SU-DHL-6 (cell line): ENCODE data around the gene ZFYVE19.

Experiments
- H2AFZ ChIP-seq: fragments of 200-600 bp; sonication (generic); 2 replicates; pipeline ENCODE4 v1.6.1; 2014; ENCODE audit warnings: low read depth, mild to moderate bottlenecking, moderate library complexity, mixed read lengths, antibody characterized with exemption, low read length; ENCODE audit not compliant: severe bottlenecking
- H3F3A ChIP-seq: fragments of 200-600 bp; shearing (Covaris generic); 2 replicates; pipeline ENCODE4 v1.6.0; 2016; ENCODE audit warnings: antibody characterized with exemption, mild to moderate bottlenecking; ENCODE audit not compliant: insufficient read depth
- H3K27ac ChIP-seq: fragments of 200-600 bp; sonication (generic); 2 replicates; pipeline ENCODE4 v1.5.1; 2016; ENCODE audit warnings: low read depth, mild to moderate bottlenecking, low read length, moderate library complexity, mixed read lengths
- H3K27me3 ChIP-seq: fragments of 200-600 bp; sonication (generic), shearing (Covaris generic); 2 replicates; pipeline ENCODE4 v1.6.0; 2014; ENCODE audit warnings: mild to moderate bottlenecking, low read length
- H3K36me3 ChIP-seq: fragments of 200-600 bp; sonication (generic); 2 replicates; pipeline ENCODE4 v1.6.1; 2014; ENCODE audit warnings: mild to moderate bottlenecking, low read length, mixed read lengths
- H3K4me2 ChIP-seq: fragments of 300-600, 200-600 bp; shearing (Covaris generic), sonication (generic); 2 replicates; pipeline ENCODE4 v1.6.0; 2014; ENCODE audit warnings: low read length, low read depth, mild to moderate bottlenecking; ENCODE audit not compliant: poor library complexity, severe bottlenecking
- H3K4me3 ChIP-seq: fragments of 200-600 bp; sonication (generic); 2 replicates; pipeline ENCODE4 v1.5.1; 2014; ENCODE audit warnings: antibody characterized with exemption, low read length, mild to moderate bottlenecking, mixed read lengths; ENCODE audit not compliant: insufficient read depth, poor library complexity, severe bottlenecking
- H3K79me2 ChIP-seq: fragments of 200-600 bp; sonication (generic); 2 replicates; pipeline ENCODE4 v1.6.1; 2014; ENCODE audit warnings: mild to moderate bottlenecking, low read length, moderate library complexity; ENCODE audit not compliant: insufficient read depth
- H3K9ac ChIP-seq: fragments of 200-600 bp; sonication (generic); 2 replicates; pipeline ENCODE4 v1.7.0; 2014; ENCODE audit warnings: mild to moderate bottlenecking, low read length
- H3K9me2 ChIP-seq: fragments of 200-600 bp; sonication (generic); replicated peaks from 2 replicates; pipeline ENCODE4 v1.6.1; 2014; ENCODE audit warnings: low read length; ENCODE audit not compliant: insufficient read depth
- H3K9me3 ChIP-seq: fragments of 200-600 bp; sonication (generic); 2 replicates; pipeline ENCODE4 v1.6.1; 2014; ENCODE audit warnings: low read length, mixed read lengths; ENCODE audit not compliant: insufficient read depth
- H4K20me1 ChIP-seq: fragments of 200-600 bp; sonication (generic); 2 replicates; pipeline ENCODE4 v1.6.1; 2014; ENCODE audit warnings: low read depth, mild to moderate bottlenecking, antibody characterized with exemption, low read length, moderate library complexity, mixed read lengths
- EZH2phosphoT487 ChIP-seq: fragments of 200-600 bp; sonication (generic), shearing (Covaris generic); conservative IDR thresholded peaks from 2 replicates; pipeline ENCODE4 v1.6.1; 2018; ENCODE audit warnings: mild to moderate bottlenecking, antibody characterized with exemption, low read length, moderate library complexity, mixed read lengths
- TF ChIP-seq, protein P1 (sequence below): fragments of 200-600 bp; sonication (generic); IDR thresholded peaks from one replicate; pipeline ENCODE4 v1.5.1; 2017; ENCODE audit warnings: antibody characterized with exemption, mild to moderate bottlenecking, low read length, moderate library complexity; ENCODE audit not compliant: insufficient read depth, poor library complexity, severe bottlenecking

Gene ZFYVE19

GRCh38 chr15:40830884-40831283 lies 24.0 kb downstream of the ZFYVE19 start:
- H3K4me2 ChIP-seq: no peak overlapping the region
- H2AFZ ChIP-seq: no peak overlapping the region

GRCh38 chr15:40831861-40832260 lies 25.0 kb downstream of the ZFYVE19 start:
- no peaks in the 10 kb centered on the region for H3K27me3 ChIP-seq
- H3K36me3 ChIP-seq: no peaks in the 10 kb centered on the region

More at GRCh38 chr15:40830884-40831283, 24.0 kb downstream of the ZFYVE19 start:
- Histone ChIP-seq H3F3A (no peaks in the 10 kb centered on the region), H4K20me1 (no peaks in the 10 kb centered on the region), H3K9me3 (no peaks in the 10 kb centered on the region), H3K9ac (no peak overlapping the region), H3K4me3 (no peak overlapping the region), H3K9me2 (no peaks in the 10 kb centered on the region), H3K27me3 (no peaks in the 10 kb centered on the region), H3K79me2 (no peaks in the 10 kb centered on the region), H3K36me3 (no peaks in the 10 kb centered on the region), H3K27ac (no peak overlapping the region)
- TF ChIP-seq, protein P1, sequence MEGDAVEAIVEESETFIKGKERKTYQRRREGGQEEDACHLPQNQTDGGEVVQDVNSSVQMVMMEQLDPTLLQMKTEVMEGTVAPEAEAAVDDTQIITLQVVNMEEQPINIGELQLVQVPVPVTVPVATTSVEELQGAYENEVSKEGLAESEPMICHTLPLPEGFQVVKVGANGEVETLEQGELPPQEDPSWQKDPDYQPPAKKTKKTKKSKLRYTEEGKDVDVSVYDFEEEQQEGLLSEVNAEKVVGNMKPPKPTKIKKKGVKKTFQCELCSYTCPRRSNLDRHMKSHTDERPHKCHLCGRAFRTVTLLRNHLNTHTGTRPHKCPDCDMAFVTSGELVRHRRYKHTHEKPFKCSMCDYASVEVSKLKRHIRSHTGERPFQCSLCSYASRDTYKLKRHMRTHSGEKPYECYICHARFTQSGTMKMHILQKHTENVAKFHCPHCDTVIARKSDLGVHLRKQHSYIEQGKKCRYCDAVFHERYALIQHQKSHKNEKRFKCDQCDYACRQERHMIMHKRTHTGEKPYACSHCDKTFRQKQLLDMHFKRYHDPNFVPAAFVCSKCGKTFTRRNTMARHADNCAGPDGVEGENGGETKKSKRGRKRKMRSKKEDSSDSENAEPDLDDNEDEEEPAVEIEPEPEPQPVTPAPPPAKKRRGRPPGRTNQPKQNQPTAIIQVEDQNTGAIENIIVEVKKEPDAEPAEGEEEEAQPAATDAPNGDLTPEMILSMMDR: no peak
- no peak for TF ChIP-seq EZH2phosphoT487

DNA sequence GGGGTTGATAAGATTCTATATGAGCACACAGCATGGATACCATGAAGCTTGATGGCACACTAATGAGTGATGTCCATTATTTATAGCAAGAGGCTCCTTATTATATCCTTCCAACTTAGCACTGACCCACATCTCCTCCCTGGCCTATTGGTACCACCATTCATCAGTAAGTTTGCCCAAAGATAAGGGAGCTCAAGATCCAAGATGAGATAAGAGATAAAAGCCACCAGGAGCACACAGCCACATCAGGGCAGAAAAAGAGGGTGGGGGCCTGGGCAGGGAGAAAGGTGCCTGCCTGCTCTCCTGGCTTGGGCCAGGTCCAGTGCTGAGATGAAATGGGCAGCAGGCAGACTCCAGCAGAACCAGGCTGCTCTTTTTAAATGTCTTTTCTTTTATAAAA lies 26.0 kb downstream of the ZFYVE19 start:
- H3F3A ChIP-seq: no peaks in the 10 kb centered on the region
- no peaks in the 10 kb centered on the region for H4K20me1 ChIP-seq
- H3K9me2 ChIP-seq: no peaks in the 10 kb centered on the region
- no peaks in the 10 kb centered on the region for H3K36me3 ChIP-seq
- no peak overlapping the region for H3K4me3 ChIP-seq
- H3K27me3 ChIP-seq: no peaks in the 10 kb centered on the region
- no peak overlapping the region for H3K9ac ChIP-seq
- H2AFZ ChIP-seq: no peak overlapping the region
- H3K79me2 ChIP-seq: no peaks in the 10 kb centered on the region
- H3K4me2 ChIP-seq: no peak overlapping the region
- no peaks in the 10 kb centered on the region for H3K9me3 ChIP-seq
- H3K27ac ChIP-seq: no peak overlapping the region
- TF ChIP-seq, protein P1: no peak
- TF ChIP-seq EZH2phosphoT487: no peak

More at GRCh38 chr15:40831861-40832260, 25.0 kb downstream of the ZFYVE19 start:
- Histone ChIP-seq H3K79me2 (no peaks in the 10 kb centered on the region), H3K4me2 (no peak overlapping the region), H4K20me1 (no peaks in the 10 kb centered on the region), H3K4me3 (no peak overlapping the region), H2AFZ (no peak overlapping the region), H3K9ac (no peak overlapping the region), H3K9me2 (no peaks in the 10 kb centered on the region), H3K27ac (no peak overlapping the region), H3F3A (no peaks in the 10 kb centered on the region), H3K9me3 (no peaks in the 10 kb centered on the region)
- no peak for TF ChIP-seq EZH2phosphoT487
- TF ChIP-seq, protein P1: no peak
